ENCODE measurements around the gene NT5C3B. TPM values are rescaled to one million over a fixed set of nuclear protein-coding genes. Genes with fewer than 3 reads are reported as not detected.

Gene NT5C3B
- polyA plus RNA-seq, 1 donor (not counting 4 experiments of a cell fraction or from before 2014, with no cell fraction given), result 109 TPM

DNA sequence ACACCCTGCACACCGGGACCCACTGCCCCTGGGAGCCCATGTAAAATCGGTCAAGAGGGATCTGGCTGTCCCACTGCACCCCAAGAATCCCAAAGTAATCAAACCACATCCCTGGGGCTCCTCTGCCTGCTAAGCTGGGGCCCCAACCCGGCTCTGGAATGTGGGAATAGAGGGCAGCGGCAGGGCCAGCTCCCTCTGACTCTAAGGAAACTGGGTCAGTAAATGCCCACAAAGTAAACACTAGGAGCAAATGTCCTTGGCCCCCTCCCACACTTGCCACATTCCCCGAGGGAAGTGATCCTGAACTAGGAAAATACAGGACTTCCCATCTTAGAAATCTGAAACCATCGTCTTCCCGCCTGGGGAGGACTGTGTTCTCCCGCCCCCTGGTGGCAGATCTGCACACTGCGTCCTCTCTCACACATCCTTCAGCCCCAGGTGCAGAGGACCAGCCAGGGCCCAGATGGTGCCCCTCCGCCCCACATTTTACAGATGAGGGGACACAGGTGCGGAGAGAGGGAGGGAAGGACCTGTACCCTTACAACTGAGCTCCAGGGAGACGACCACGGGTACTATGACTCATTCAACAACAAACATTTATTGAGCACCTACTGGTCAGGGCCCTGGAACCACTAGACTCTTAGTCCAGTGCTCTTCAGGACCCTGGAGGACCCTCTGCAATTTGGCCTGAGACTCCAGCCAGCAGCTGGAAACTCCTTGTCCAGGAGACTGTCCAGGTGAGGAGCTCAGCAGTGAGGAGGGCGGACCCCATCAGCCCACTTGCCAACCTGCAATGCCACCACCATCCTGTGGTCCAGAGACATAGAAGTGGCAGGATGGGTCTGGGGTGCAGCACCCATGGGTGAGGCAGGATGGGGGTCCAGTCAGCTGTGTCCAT lies 34.4 kb downstream of the NT5C3B start:
- Histone ChIP-seq H2AFZ (ENCODE audit: control insufficient read depth, low read length) (no peak overlapping the region), H3K4me1 (ENCODE audit: control insufficient read depth, extremely low read depth, insufficient read depth, low read length) (peaks cover 26% of the 10 kb centered on the region), H3K9me3 (ENCODE audit: control insufficient read depth, low read depth, low read length) (no peaks in the 10 kb centered on the region), H3K79me2 (ENCODE audit: control insufficient read depth, insufficient read depth, low read length) (no peaks in the 10 kb centered on the region), H3K36me3 (ENCODE audit: control insufficient read depth in 2 of 2, extremely low read depth in 1 of 2, insufficient read depth in 2 of 2, low read length in 2 of 2) (no peaks in the 10 kb centered on the region), H3K4me2 (ENCODE audit: control insufficient read depth, extremely low read depth, insufficient read depth, low read depth, low read length) (peak overlapping the region; percentile 73), H4K20me1 (ENCODE audit: control insufficient read depth, extremely low read depth, insufficient read depth, low read length) (no peaks in the 10 kb centered on the region), H3K9ac (ENCODE audit: control insufficient read depth, extremely low read depth, insufficient read depth, low read length) (peak overlapping the region; percentile 74), H3K27ac (ENCODE audit: control insufficient read depth, insufficient read depth, low read length) (peak overlapping the region; percentile 89), H3K9me1 (ENCODE audit: control insufficient read depth, extremely low read depth, insufficient read depth, low read length) (no peaks in the 10 kb centered on the region), H3K27me3 (ENCODE audit: control insufficient read depth, extremely low read depth, insufficient read depth, low read length) (no peaks in the 10 kb centered on the region), H3K4me3 (ENCODE audit: control insufficient read depth in 2 of 3, extremely low read depth in 1 of 3, insufficient read depth in 2 of 3, low read depth in 1 of 3, low read length in 3 of 3) (peak overlapping the region in 2 of 3 experiments; percentile 8 to 33)
- DNase-seq (ENCODE audit: low read depth, low spot score), result no peak
- FAIRE-seq, result peak; percentile 61
- dilution Hi-C loops (cut with MboI; ENCODE audit: extremely low pct_ligation_motif_present, low sequenced_read_pairs), result no loop called here
- no peak for TF ChIP-seq EZH2 (IDR thresholded peaks at IDR 0.05; ENCODE audit: low read length)
- TF ChIP-seq, protein P1, sequence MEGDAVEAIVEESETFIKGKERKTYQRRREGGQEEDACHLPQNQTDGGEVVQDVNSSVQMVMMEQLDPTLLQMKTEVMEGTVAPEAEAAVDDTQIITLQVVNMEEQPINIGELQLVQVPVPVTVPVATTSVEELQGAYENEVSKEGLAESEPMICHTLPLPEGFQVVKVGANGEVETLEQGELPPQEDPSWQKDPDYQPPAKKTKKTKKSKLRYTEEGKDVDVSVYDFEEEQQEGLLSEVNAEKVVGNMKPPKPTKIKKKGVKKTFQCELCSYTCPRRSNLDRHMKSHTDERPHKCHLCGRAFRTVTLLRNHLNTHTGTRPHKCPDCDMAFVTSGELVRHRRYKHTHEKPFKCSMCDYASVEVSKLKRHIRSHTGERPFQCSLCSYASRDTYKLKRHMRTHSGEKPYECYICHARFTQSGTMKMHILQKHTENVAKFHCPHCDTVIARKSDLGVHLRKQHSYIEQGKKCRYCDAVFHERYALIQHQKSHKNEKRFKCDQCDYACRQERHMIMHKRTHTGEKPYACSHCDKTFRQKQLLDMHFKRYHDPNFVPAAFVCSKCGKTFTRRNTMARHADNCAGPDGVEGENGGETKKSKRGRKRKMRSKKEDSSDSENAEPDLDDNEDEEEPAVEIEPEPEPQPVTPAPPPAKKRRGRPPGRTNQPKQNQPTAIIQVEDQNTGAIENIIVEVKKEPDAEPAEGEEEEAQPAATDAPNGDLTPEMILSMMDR (optimal IDR thresholded peaks at IDR 0.05 in 1 of 3, IDR thresholded peaks at IDR 0.05 in 1 of 3, conservative IDR thresholded peaks at IDR 0.05 in 1 of 3; ENCODE audit: extremely low read depth in 1 of 3, insufficient read depth in 2 of 3, low read length in 3 of 3), result peak; percentile 93 to 99 (median 97)

DNA sequence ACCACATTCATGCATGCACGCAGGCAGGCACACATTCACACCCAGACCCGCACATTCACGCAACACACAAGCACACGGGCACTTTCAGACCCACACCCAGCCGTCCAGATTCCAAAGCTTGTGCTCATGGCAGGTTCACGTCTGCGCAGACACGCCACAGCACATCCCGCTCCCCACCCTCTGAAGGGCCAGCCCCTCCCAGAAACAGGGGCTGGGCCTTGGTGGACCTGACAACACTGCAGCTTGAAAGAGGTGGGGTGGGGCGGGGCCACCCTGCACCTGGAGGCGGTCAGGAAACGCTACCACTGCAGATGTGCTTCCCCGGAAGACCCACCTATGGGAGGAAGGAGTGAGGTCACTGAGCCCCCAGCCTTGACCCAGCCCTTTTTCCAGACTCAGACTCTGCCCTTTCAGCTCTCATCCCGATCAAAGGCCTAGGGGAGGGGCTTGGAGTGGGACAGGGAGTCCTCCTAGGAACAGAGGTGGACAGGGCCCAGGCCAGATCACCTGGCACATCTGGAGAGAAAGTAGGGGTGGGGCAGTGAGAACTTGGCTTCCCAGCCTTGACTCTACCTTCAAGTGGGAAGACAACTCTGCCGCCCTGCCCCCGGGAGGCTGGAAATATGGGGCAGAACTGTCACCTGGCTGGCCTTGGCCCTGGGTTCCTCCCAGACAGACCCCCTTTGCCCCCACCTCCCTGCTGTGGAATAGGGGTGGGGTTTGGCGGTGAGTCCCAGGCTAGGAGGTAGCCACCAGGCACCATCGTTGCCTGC lies 35.2 kb downstream of the NT5C3B start:
- Histone ChIP-seq H4K20me1 (ENCODE audit: control insufficient read depth, extremely low read depth, insufficient read depth, low read length) (no peaks in the 10 kb centered on the region), H3K36me3 (ENCODE audit: control insufficient read depth in 2 of 2, extremely low read depth in 1 of 2, insufficient read depth in 2 of 2, low read length in 2 of 2) (no peaks in the 10 kb centered on the region), H3K4me3 (ENCODE audit: control insufficient read depth in 2 of 3, extremely low read depth in 1 of 3, insufficient read depth in 2 of 3, low read depth in 1 of 3, low read length in 3 of 3) (peak overlapping the region in 2 of 3 experiments; percentile 8 to 33), H3K79me2 (ENCODE audit: control insufficient read depth, insufficient read depth, low read length) (no peaks in the 10 kb centered on the region), H2AFZ (ENCODE audit: control insufficient read depth, low read length) (no peak overlapping the region), H3K9me3 (ENCODE audit: control insufficient read depth, low read depth, low read length) (no peaks in the 10 kb centered on the region), H3K9me1 (ENCODE audit: control insufficient read depth, extremely low read depth, insufficient read depth, low read length) (no peaks in the 10 kb centered on the region), H3K27ac (ENCODE audit: control insufficient read depth, insufficient read depth, low read length) (peak overlapping the region; percentile 89), H3K9ac (ENCODE audit: control insufficient read depth, extremely low read depth, insufficient read depth, low read length) (peak overlapping the region; percentile 74), H3K27me3 (ENCODE audit: control insufficient read depth, extremely low read depth, insufficient read depth, low read length) (no peaks in the 10 kb centered on the region), H3K4me2 (ENCODE audit: control insufficient read depth, extremely low read depth, insufficient read depth, low read depth, low read length) (peak overlapping the region; percentile 73), H3K4me1 (ENCODE audit: control insufficient read depth, extremely low read depth, insufficient read depth, low read length) (peaks cover 26% of the 10 kb centered on the region)
- FAIRE-seq (peak; percentile 90), DNase-seq (ENCODE audit: low read depth, low spot score) (peak; percentile 99)
- TF ChIP-seq EZH2 (IDR thresholded peaks at IDR 0.05; ENCODE audit: low read length), result no peak
- TF ChIP-seq, protein P1 (optimal IDR thresholded peaks at IDR 0.05 in 1 of 3, IDR thresholded peaks at IDR 0.05 in 1 of 3, conservative IDR thresholded peaks at IDR 0.05 in 1 of 3; ENCODE audit: extremely low read depth in 1 of 3, insufficient read depth in 2 of 3, low read length in 3 of 3), result no peak
- dilution Hi-C loops (cut with MboI; ENCODE audit: extremely low pct_ligation_motif_present, low sequenced_read_pairs), result no loop called here
